Neural cell (in vitro differentiated cells): ENCODE measurements around the gene SHB. TPM values are rescaled to one million over a fixed set of nuclear protein-coding genes. Genes with fewer than 3 reads are reported as not detected.

ENCODE experiments used
- H2AFZ ChIP-seq: fragments of 200-600, 300-800 bp; sonication (generic), shearing (Covaris generic); 2 replicates; pipeline ENCODE4 v1.6.0; 2014; ENCODE audit warnings: low read depth, mild to moderate bottlenecking, antibody characterized with exemption, low read length, moderate library complexity
- H3F3A ChIP-seq: fragments of 200-600 bp; shearing (Covaris generic); 2 replicates; pipeline ENCODE4 v1.6.1; 2016; ENCODE audit warnings: mild to moderate bottlenecking, moderate library complexity, mixed read lengths, antibody characterized with exemption, low read length; ENCODE audit not compliant: insufficient read depth, poor library complexity, severe bottlenecking
- H3K27ac ChIP-seq: fragments of 200-600, 300-800 bp; sonication (generic), shearing (Covaris generic); 2 replicates; pipeline ENCODE4 v1.5.1; 2014; ENCODE audit warnings: mild to moderate bottlenecking, low read length, moderate library complexity
- H3K27me3 ChIP-seq: fragments of 300-800, 200-600 bp; sonication (generic), shearing (Covaris generic); 2 replicates; pipeline ENCODE4 v1.6.0; 2014; ENCODE audit warnings: mild to moderate bottlenecking, low read depth, low read length, moderate library complexity; ENCODE audit not compliant: insufficient read depth
- H3K36me3 ChIP-seq: fragments of 300-800, 200-600 bp; sonication (generic), shearing (Covaris generic); 2 replicates; pipeline ENCODE4 v1.5.1; 2014; ENCODE audit warnings: mild to moderate bottlenecking, antibody characterized with exemption, low read length, moderate library complexity; ENCODE audit not compliant: insufficient read depth
- H3K4me2 ChIP-seq: fragments of 300-800, 200-600 bp; sonication (generic), shearing (Covaris generic); 2 replicates; pipeline ENCODE4 v1.6.0; 2014; ENCODE audit warnings: mild to moderate bottlenecking, low read length
- H3K4me3 ChIP-seq: fragments of 300-800, 200-600 bp; sonication (generic), shearing (Covaris generic); 2 replicates; pipeline ENCODE4 v1.5.1; 2014; ENCODE audit warnings: mild to moderate bottlenecking, low read length, moderate library complexity
- H3K79me2 ChIP-seq: fragments of 200-600 bp; shearing (Covaris generic); replicated peaks from 2 replicates; pipeline ENCODE4 v1.6.0; 2014; ENCODE audit warnings: mild to moderate bottlenecking, low read length, moderate library complexity; ENCODE audit not compliant: insufficient read depth
- H3K9ac ChIP-seq: fragments of 300-800, 200-600 bp; sonication (generic), shearing (Covaris generic); 2 replicates; pipeline ENCODE4 v1.6.1; 2016; ENCODE audit warnings: mild to moderate bottlenecking, low read length, mixed read lengths
- H3K9me2 ChIP-seq: fragments of 200-600 bp; shearing (Covaris generic); 2 replicates; pipeline ENCODE4 v1.6.1; 2016; ENCODE audit warnings: mild to moderate bottlenecking, low read length, mixed read lengths; ENCODE audit not compliant: insufficient read depth
- H3K9me3 ChIP-seq: fragments of 200-600, 300-800 bp; sonication (generic), shearing (Covaris generic); 2 replicates; pipeline ENCODE4 v1.6.1; 2016; ENCODE audit warnings: mild to moderate bottlenecking, mixed run types, low read length, moderate library complexity, mixed read lengths
- H4K20me1 ChIP-seq: fragments of 200-600 bp; shearing (Covaris generic); 2 replicates; pipeline ENCODE4 v1.6.1; 2016; ENCODE audit warnings: mild to moderate bottlenecking, mixed run types; ENCODE audit not compliant: insufficient read depth
- EP300 ChIP-seq: fragments of 450-650 bp; conservative IDR thresholded peaks from 2 replicates; pipeline ENCODE4 v1.6.1; 2014; ENCODE audit warnings: antibody characterized with exemption, mild to moderate bottlenecking, moderate library complexity; ENCODE audit not compliant: poor library complexity, severe bottlenecking
- EZH2 ChIP-seq: fragments of 200-600, 300-800 bp; shearing (Covaris generic), sonication (generic); IDR thresholded peaks from 2 replicates; pipeline ENCODE4 v1.6.1; 2014; ENCODE audit warnings: antibody characterized with exemption, low read length, borderline replicate concordance, mild to moderate bottlenecking; ENCODE audit not compliant: insufficient read depth, poor library complexity, severe bottlenecking
- MXI1 ChIP-seq: fragments of 450-650 bp; conservative IDR thresholded peaks from 2 replicates; pipeline ENCODE4 v1.6.1; 2014; ENCODE audit warnings: antibody characterized with exemption, mild to moderate bottlenecking; ENCODE audit not compliant: poor library complexity, severe bottlenecking
- POLR2AphosphoS5 ChIP-seq: IDR thresholded peaks from 2 replicates; pipeline ENCODE4 v1.6.1; 2012
- RAD21 ChIP-seq: fragments of 450-650 bp; conservative IDR thresholded peaks from 2 replicates; pipeline ENCODE4 v1.6.1; 2014; ENCODE audit warnings: antibody characterized with exemption, mild to moderate bottlenecking, moderate library complexity
- SMC3 ChIP-seq: fragments of 450-650 bp; conservative IDR thresholded peaks from 2 replicates; pipeline ENCODE4 v1.6.1; 2014; ENCODE audit warnings: antibody characterized with exemption, mild to moderate bottlenecking, moderate library complexity; ENCODE audit not compliant: poor library complexity
- TAF1 ChIP-seq: IDR thresholded peaks from 2 replicates; pipeline ENCODE4 v1.6.1; 2012; ENCODE audit warnings: low read depth
- polyA plus RNA-seq: library from polyadenylated mRNA; depleted of rRNA; stranded (reverse); fragments of >200 nt; gene quantifications from 2 replicates; pipeline ENCODE4 v1.2.3, GENCODE V29; 2014
- TF ChIP-seq, protein P1 (sequence below): IDR thresholded peaks from 2 replicates; pipeline ENCODE4 v1.6.1; 2012; ENCODE audit warnings: borderline replicate concordance
- TF ChIP-seq, protein P2 (sequence below): fragments of 450-650 bp; IDR thresholded peaks from 2 replicates; pipeline ENCODE4 v1.5.1; 2014; ENCODE audit warnings: antibody characterized with exemption, mild to moderate bottlenecking, moderate library complexity; ENCODE audit not compliant: poor library complexity, severe bottlenecking

Gene SHB
- polyA plus RNA-seq, 1 donor from 2014 or later = 17.5 TPM

DNA sequence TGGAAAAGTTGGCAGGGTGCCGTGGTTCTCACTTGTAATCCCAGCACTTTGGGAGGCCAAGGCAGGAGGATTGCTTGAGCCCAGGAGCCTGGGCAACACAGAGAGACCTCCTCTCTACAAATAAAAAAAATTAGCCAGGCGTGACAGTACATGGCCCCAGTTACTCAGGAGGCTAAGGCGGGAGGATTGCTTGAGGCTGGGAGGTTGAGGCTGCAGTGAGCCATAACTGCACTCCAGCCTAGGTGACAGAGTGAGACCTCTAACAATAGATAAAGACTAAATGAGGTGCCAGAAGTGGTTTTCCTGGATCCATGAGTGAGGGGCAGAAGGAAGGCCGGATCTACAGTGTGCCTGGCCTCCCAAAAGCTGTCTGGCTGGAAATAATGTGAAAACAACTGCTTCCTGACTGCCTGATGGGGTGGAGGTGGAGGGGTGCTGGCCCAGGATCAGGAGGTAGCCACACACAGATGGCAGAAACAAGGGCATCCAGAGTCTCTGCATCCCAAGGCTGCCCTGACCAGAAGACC lies 4.1 kb downstream of the SHB start:
- H3K27me3 ChIP-seq = no peaks in the 10 kb centered on the region
- peaks cover 4% of the 10 kb centered on the region for H3F3A ChIP-seq
- H3K9me2 ChIP-seq = no peaks in the 10 kb centered on the region
- no peak overlapping the region for H3K27ac ChIP-seq
- TF ChIP-seq EP300 = no peak
- TF ChIP-seq SMC3 = no peak
- TF ChIP-seq, protein P1, sequence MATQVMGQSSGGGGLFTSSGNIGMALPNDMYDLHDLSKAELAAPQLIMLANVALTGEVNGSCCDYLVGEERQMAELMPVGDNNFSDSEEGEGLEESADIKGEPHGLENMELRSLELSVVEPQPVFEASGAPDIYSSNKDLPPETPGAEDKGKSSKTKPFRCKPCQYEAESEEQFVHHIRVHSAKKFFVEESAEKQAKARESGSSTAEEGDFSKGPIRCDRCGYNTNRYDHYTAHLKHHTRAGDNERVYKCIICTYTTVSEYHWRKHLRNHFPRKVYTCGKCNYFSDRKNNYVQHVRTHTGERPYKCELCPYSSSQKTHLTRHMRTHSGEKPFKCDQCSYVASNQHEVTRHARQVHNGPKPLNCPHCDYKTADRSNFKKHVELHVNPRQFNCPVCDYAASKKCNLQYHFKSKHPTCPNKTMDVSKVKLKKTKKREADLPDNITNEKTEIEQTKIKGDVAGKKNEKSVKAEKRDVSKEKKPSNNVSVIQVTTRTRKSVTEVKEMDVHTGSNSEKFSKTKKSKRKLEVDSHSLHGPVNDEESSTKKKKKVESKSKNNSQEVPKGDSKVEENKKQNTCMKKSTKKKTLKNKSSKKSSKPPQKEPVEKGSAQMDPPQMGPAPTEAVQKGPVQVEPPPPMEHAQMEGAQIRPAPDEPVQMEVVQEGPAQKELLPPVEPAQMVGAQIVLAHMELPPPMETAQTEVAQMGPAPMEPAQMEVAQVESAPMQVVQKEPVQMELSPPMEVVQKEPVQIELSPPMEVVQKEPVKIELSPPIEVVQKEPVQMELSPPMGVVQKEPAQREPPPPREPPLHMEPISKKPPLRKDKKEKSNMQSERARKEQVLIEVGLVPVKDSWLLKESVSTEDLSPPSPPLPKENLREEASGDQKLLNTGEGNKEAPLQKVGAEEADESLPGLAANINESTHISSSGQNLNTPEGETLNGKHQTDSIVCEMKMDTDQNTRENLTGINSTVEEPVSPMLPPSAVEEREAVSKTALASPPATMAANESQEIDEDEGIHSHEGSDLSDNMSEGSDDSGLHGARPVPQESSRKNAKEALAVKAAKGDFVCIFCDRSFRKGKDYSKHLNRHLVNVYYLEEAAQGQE = no peak
- no peak for TF ChIP-seq POLR2AphosphoS5
- no peak for TF ChIP-seq TAF1
- TF ChIP-seq MXI1 = no peak
- no peak for TF ChIP-seq RAD21
- no peak for TF ChIP-seq EZH2
- TF ChIP-seq, protein P2, sequence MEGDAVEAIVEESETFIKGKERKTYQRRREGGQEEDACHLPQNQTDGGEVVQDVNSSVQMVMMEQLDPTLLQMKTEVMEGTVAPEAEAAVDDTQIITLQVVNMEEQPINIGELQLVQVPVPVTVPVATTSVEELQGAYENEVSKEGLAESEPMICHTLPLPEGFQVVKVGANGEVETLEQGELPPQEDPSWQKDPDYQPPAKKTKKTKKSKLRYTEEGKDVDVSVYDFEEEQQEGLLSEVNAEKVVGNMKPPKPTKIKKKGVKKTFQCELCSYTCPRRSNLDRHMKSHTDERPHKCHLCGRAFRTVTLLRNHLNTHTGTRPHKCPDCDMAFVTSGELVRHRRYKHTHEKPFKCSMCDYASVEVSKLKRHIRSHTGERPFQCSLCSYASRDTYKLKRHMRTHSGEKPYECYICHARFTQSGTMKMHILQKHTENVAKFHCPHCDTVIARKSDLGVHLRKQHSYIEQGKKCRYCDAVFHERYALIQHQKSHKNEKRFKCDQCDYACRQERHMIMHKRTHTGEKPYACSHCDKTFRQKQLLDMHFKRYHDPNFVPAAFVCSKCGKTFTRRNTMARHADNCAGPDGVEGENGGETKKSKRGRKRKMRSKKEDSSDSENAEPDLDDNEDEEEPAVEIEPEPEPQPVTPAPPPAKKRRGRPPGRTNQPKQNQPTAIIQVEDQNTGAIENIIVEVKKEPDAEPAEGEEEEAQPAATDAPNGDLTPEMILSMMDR = no peak
- peaks cover 83% of the 10 kb centered on the region for H3K79me2 ChIP-seq
- peak overlapping the region; percentile 97 for H3K4me2 ChIP-seq
- peak overlapping the region; percentile 97 for H3K4me3 ChIP-seq
- peaks cover 5% of the 10 kb centered on the region for H4K20me1 ChIP-seq
- peak overlapping the region; percentile 15 for H3K9ac ChIP-seq
- no peak overlapping the region for H2AFZ ChIP-seq
- H3K9me3 ChIP-seq = no peaks in the 10 kb centered on the region
- H3K36me3 ChIP-seq = no peaks in the 10 kb centered on the region

DNA sequence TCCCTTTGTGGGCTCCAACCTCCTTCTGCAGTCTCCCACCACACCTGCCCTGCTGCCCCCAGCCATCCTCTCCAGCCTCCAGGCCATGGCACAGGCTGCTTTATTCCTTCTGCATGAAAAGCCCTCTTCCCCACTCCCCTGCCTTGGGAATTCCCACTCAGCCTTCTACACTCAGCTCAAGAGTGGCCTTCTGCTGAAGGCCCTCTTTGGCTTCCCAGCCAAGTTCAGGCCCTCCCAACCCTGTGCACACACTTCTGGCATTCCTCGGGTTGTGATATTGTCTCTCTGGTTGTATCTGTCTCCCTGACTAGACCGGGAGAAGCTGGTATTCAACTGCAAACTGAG lies 5.7 kb downstream of the SHB start:
- Histone ChIP-seq H3K27ac (peak overlapping the region; percentile 76), H3K27me3 (no peaks in the 10 kb centered on the region), H4K20me1 (peaks cover 8% of the 10 kb centered on the region), H3F3A (peaks cover 4% of the 10 kb centered on the region), H3K9me2 (no peaks in the 10 kb centered on the region), H3K79me2 (peaks cover 96% of the 10 kb centered on the region), H2AFZ (no peak overlapping the region), H3K9ac (no peak overlapping the region), H3K4me3 (peak overlapping the region; percentile 97), H3K36me3 (no peaks in the 10 kb centered on the region), H3K4me2 (peak overlapping the region; percentile 25), H3K9me3 (no peaks in the 10 kb centered on the region)
- no peak for TF ChIP-seq POLR2AphosphoS5
- TF ChIP-seq TAF1 = no peak
- no peak for TF ChIP-seq EZH2
- TF ChIP-seq, protein P2 = no peak
